ENCODE data around the gene NFATC4. TPM values are rescaled to one million over a fixed set of nuclear protein-coding genes. Genes with fewer than 3 reads are reported as not detected.

NFATC4 gene
- total RNA-seq, 1 donor from 2014 or later, result 78.9 TPM

DNA sequence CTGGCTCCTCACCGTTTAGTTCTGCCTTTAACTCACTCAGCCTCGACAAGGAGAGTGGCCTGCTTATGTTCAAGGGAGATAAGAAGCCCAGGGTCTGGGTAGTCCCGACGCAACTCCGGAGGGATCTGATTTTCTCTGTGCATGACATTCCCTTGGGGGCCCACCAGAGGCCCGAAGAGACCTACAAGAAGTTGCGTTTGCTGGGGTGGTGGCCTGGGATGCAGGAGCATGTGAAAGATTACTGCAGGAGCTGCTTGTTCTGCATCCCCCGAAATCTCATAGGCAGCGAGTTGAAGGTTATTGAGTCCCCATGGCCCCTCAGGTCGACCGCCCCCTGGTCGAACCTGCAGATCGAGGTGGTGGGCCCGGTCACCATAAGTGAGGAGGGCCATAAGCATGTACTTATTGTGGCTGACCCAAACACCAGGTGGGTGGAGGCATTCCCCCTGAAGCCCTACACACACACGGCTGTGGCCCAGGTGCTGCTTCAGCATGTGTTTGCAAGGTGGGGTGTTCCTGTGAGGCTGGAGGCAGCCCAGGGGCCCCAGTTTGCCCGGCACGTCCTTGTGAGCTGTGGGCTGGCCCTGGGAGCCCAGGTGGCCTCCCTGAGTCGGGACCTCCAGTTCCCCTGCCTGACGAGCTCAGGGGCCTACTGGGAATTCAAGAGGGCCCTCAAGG lies 48.4 kb downstream of the NFATC4 start:
- no peak for ATAC-seq
- DNase-seq (ENCODE audit: low spot score), result no peak
- intact Hi-C loops (cut with DNase I), result no loop called here

- intact Hi-C loops (cut with DNase I), result no loop called here
- DNase-seq (ENCODE audit: low spot score) (no peak), ATAC-seq (peak; percentile 9)
These were observed 49.1 kb downstream of the NFATC4 start for GRCh38 chr14:24416932-24417619.

DNA sequence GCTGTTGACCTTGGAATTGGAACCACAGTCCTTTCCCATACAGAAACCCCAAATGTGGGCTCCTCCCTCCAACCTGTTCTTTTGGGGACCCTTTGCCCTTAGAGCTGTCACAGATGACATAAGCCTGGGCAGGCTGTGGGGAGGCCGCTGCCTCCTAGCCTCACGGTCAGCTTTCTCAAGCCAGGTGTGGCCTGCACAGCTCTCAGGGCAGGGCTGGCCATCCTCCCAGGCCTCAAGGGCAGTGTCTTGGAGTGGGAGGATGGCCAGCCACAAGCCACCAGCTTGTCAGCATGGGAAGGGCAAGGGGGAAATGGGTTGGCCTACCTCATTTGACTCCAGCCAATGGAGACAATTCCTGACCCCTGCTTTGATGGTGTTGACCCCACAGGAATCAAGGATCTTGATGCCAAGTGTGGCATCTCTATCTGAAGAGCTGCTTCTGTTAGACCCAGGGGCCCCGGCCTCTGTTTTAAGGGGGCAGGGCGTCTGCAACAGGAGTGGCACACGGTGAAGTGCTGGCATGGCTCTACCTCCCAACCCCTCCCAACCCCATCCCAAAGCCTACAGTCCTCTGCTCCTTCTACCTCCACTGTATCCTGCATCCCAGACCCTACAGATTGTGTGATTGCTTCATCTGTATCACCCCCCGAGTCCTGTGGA lies 50.0 kb downstream of the NFATC4 start:
- DNase-seq (ENCODE audit: low spot score), result no peak
- ATAC-seq, result no peak
- intact Hi-C loops (cut with DNase I), result no loop called here

DNA sequence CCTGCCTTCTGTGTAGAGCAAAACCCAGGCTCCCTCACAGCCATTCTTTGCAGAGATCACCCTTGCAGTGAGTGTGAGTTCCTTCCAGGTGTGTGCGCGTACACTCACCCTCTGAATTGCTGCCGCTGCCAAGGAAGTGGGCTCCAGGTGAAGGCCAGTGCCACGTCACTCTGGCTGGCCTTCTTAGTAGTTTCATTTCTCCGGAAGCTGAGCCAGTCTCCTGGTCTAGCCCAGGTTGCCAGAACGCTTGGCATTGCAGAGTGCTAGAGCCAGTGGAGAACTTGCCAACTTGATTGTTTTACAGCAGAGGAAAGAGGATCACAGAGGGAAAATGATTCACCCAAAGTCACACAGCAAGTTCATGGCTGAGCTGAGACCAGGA lies 50.5 kb downstream of the NFATC4 start:
- DNase-seq (ENCODE audit: low spot score), result peak; percentile 48
- no peak for ATAC-seq
- intact Hi-C loops (cut with DNase I), result no loop called here

- DNase-seq (ENCODE audit: low spot score), result no peak
- ATAC-seq, result no peak
- intact Hi-C loops (cut with DNase I), result no loop called here
These were observed 54.3 kb downstream of the NFATC4 start for GRCh38 chr14:24422261-24422660.

GRCh38 chr14:24422694-24423601 lies 55.0 kb downstream of the NFATC4 start:
- ATAC-seq, result no peak
- intact Hi-C loops (cut with DNase I), result no loop called here
- no peak for DNase-seq (ENCODE audit: low spot score)

DNA sequence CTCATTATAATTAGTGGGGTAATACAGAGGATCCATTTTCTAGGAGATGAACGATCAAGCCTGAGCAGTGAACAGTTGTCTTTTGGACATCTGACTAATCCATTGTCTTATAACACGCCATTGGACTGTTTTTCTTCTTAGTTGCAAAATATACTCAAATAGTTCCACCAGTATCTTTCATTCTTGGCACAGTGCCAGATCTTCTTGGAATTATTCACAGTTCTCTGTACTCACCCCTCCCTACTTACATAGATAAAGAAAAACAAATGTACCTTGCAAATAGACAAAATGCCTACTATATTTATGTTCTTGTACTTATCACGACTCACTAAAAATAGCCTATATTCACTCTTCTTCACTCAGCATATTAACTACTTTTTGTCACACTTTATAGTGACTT lies 57.7 kb downstream of the NFATC4 start:
- intact Hi-C loops (cut with DNase I), result no loop called here
- DNase-seq (ENCODE audit: low spot score) (no peak), ATAC-seq (no peak)

GRCh38 chr14:24426150-24426911 lies 58.3 kb downstream of the NFATC4 start:
- intact Hi-C loops (cut with DNase I), result no loop called here
- DNase-seq (ENCODE audit: low spot score) (no peak), ATAC-seq (no peak)

DNA sequence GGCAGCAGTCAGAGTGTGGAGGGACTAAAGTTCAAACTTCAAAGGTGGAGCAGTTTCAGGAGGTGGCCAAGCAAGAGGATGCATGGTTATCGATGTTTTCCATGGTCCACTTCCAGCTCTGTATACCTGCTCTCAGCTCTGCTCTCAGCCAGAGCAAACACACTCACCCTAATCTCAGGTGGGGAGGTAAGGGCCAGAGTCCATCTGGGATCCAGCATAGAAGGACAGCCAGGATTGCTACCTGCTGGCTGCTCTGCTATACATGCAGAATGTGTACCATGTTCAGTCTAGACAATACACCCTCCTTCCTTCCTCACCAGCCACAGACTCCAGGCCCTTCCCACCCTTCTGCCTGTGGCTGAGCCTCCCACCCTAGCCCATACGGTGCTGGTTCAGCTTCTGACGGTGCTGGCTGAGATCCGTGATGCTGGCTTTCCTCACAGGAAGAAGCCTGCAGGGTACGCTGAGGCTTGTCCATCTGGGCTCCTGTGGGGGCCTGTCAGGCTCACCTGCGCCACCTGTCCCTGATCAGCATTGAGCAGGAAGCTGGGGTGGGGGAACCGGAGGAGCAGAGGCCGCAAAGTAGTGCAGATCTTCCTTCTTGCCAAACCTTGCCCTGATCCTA lies 59.0 kb downstream of the NFATC4 start:
- intact Hi-C loops (cut with DNase I), result no loop called here
- DNase-seq (ENCODE audit: low spot score) (no peak), ATAC-seq (no peak)

- intact Hi-C loops (cut with DNase I), result no loop called here
- no peak for ATAC-seq
- DNase-seq (ENCODE audit: low spot score), result no peak
These were observed 59.8 kb downstream of the NFATC4 start for GRCh38 chr14:24427537-24428508.

DNA sequence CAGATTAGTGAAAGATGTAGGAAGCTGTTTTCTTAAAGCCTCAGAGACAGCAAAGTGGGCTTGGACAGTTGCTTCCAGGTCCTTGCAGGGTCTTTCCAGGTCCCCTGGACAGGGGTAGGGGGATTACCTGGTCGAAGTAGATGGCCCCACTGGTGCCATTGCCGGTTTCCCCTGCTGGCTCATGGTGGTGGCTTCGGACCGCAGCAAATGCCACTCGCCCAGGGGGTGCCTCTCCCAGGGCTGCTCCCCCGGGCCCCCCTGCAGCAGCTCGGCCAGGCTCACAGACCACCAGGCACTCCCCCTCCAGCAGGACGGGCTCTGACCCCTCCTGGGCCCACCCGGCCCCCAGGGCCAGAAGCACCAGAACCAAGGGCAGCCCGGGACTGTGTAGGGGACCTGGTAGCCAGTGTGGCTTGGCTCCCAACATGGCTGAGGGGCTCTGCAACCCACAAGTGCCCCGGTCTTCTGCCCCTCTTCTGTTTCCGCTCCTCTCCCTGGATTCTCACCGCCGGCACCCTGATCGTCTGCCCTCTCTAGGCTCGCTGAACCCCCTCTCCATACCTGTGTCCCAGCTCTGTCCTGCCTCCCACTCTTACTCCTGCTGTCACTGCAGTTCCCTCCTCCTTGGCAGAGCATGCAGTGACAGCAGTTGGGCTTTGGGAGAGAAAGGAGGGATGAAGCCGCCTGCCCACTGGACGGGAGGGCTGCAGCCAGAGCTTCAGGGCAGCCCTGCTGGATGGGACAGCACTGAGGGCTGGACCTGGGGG lies 60.8 kb downstream of the NFATC4 start:
- intact Hi-C loops (cut with DNase I), result no loop called here
- DNase-seq (ENCODE audit: low spot score) (no peak), ATAC-seq (no peak)

Other genes starting within 250 kb of the NFATC4 start
- gene FITM1, start 237.5 kb upstream of the NFATC4 start, total RNA-seq, result 0.76 TPM
- gene PSME1, start 232.0 kb upstream of the NFATC4 start, total RNA-seq, result 116 TPM
- 14.8 TPM for gene EMC9, start 226.6 kb upstream of the NFATC4 start, total RNA-seq
- gene PSME2, start 221.6 kb upstream of the NFATC4 start, total RNA-seq, result 77.7 TPM
- 61.5 TPM for gene RNF31, start 220.7 kb upstream of the NFATC4 start, total RNA-seq
- gene IRF9, start 206.9 kb upstream of the NFATC4 start, total RNA-seq, result 107 TPM
- gene REC8, start 196.1 kb upstream of the NFATC4 start, total RNA-seq, result 20.9 TPM
- 17.7 TPM for gene IPO4, start 179.4 kb upstream of the NFATC4 start, total RNA-seq
- 40.8 TPM for gene TM9SF1, start 172.7 kb upstream of the NFATC4 start, total RNA-seq
- gene TSSK4, start 162.5 kb upstream of the NFATC4 start, total RNA-seq, result not detected
- gene CHMP4A, start 154.7 kb upstream of the NFATC4 start, total RNA-seq, result 56.4 TPM
- gene MDP1, start 152.1 kb upstream of the NFATC4 start, total RNA-seq, result 13.8 TPM
- gene NEDD8, start 135.8 kb upstream of the NFATC4 start, total RNA-seq, result 132 TPM
- gene GMPR2, start 135.3 kb upstream of the NFATC4 start, total RNA-seq, result 52.0 TPM
- 81.1 TPM for gene TINF2, start 125.6 kb upstream of the NFATC4 start, total RNA-seq
- gene TGM1, start 105.0 kb upstream of the NFATC4 start, total RNA-seq, result 13.2 TPM
- 31.9 TPM for gene RABGGTA, start 96.6 kb upstream of the NFATC4 start, total RNA-seq
- gene DHRS1, start 68.4 kb upstream of the NFATC4 start, total RNA-seq, result 27.7 TPM
- 21.4 TPM for gene NOP9, start 68.3 kb upstream of the NFATC4 start, total RNA-seq
- 17.3 TPM for gene CIDEB, start 60.2 kb upstream of the NFATC4 start, total RNA-seq
- 5.6 TPM for gene LTB4R2, start 58.0 kb upstream of the NFATC4 start, total RNA-seq
- gene LTB4R, start 56.7 kb upstream of the NFATC4 start, total RNA-seq, result 6.7 TPM
- 68.1 TPM for gene ADCY4, start 33.1 kb upstream of the NFATC4 start, total RNA-seq
- gene RIPK3, start 28.2 kb upstream of the NFATC4 start, total RNA-seq, result 8.9 TPM
- gene NYNRIN, start 30.8 kb downstream of the NFATC4 start, total RNA-seq, result 20.0 TPM
- gene CBLN3, start 61.5 kb downstream of the NFATC4 start, total RNA-seq, result 7.0 TPM
- 73.4 TPM for gene KHNYN, start 61.8 kb downstream of the NFATC4 start, total RNA-seq
- gene SDR39U1, start 74.6 kb downstream of the NFATC4 start, total RNA-seq, result 43.9 TPM
- 2.3 TPM for gene CMA1, start 140.1 kb downstream of the NFATC4 start, total RNA-seq
- 6.3 TPM for gene CTSG, start 208.1 kb downstream of the NFATC4 start, total RNA-seq
- gene GZMH, start 241.5 kb downstream of the NFATC4 start, total RNA-seq, result 1.6 TPM